Neutrophil (primary cell): Measurements from ENCODE around the gene NUP62CL.
"Not testable (repeated sequence)": the region's sequence is repeated elsewhere in the genome, so short reads cannot be mapped to it uniquely, and the experiment has no call there.

Source experiments
- H3K27ac ChIP-seq: fragments of 200-600 bp; sonication (generic); 2 replicates; pipeline ENCODE4 v1.5.1; 2016; ENCODE audit warnings: mild to moderate bottlenecking, moderate library complexity
- H3K27me3 ChIP-seq: fragments of 200-600 bp; sonication (generic); 2 replicates; pipeline ENCODE4 v1.6.0; 2016; ENCODE audit warnings: mild to moderate bottlenecking
- H3K36me3 ChIP-seq: fragments of 200-600 bp; sonication (generic); 2 replicates; pipeline ENCODE4 v1.5.1; 2017
- H3K4me1 ChIP-seq, 2 experiments: fragments of 200-600 bp in 1 of 2; sonication (generic) in 1 of 2; 1 replicate in 1 of 2; 2 replicates in 1 of 2; pipeline versions ENCODE4 v1.5.1 to v1.6.1; 2013 to 2016; ENCODE audit warnings: low read depth in 1 of 2, low read length in 1 of 2, mild to moderate bottlenecking in 1 of 2, moderate library complexity in 1 of 2; ENCODE audit not compliant: control insufficient read depth in 1 of 2, insufficient read depth in 1 of 2
- H3K4me3 ChIP-seq, 2 experiments: fragments of 200-600 bp in 1 of 2; sonication (generic) in 1 of 2; 1 replicate in 1 of 2; 2 replicates in 1 of 2; pipeline ENCODE4 v1.5.1; 2013 to 2016; ENCODE audit warnings: low read depth in 1 of 2, low read length in 1 of 2, mild to moderate bottlenecking in 1 of 2, moderate library complexity in 1 of 2
- H3K9me3 ChIP-seq: fragments of 200-600 bp; sonication (generic); 2 replicates; pipeline ENCODE4 v1.5.1; 2016
- TF ChIP-seq, protein P1 (sequence below): fragments of 200-600 bp; sonication (generic); IDR thresholded peaks from 2 replicates; pipeline ENCODE4 v1.5.1; 2016; ENCODE audit warnings: antibody characterized with exemption

Gene NUP62CL

DNA sequence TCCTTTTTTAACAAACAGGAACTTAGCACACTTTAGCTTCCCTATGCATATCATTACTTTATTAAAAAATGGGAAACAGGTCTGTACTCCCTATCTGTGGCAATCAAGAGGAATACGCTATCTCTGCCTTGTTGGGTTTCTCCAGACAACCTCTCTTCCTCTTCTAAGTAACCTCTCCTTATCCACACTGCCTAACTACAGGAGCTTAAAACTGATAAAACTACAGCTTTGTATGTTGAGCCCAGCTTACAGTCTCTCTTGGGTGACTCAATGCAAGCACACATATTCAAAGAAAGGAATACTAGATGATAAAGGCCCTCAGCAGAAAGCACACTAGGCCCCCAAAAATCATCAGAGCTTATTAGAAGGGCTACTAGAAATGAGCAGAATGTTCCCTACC is 8.9 kb downstream of the NUP62CL start:
- no peak overlapping the region for H3K27ac ChIP-seq
- H3K36me3 ChIP-seq: no peaks in the 10 kb centered on the region
- no peaks in the 10 kb centered on the region for H3K27me3 ChIP-seq
- TF ChIP-seq, protein P1, sequence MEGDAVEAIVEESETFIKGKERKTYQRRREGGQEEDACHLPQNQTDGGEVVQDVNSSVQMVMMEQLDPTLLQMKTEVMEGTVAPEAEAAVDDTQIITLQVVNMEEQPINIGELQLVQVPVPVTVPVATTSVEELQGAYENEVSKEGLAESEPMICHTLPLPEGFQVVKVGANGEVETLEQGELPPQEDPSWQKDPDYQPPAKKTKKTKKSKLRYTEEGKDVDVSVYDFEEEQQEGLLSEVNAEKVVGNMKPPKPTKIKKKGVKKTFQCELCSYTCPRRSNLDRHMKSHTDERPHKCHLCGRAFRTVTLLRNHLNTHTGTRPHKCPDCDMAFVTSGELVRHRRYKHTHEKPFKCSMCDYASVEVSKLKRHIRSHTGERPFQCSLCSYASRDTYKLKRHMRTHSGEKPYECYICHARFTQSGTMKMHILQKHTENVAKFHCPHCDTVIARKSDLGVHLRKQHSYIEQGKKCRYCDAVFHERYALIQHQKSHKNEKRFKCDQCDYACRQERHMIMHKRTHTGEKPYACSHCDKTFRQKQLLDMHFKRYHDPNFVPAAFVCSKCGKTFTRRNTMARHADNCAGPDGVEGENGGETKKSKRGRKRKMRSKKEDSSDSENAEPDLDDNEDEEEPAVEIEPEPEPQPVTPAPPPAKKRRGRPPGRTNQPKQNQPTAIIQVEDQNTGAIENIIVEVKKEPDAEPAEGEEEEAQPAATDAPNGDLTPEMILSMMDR: no peak
- H3K4me3 ChIP-seq: no peak overlapping the region
- no peaks in the 10 kb centered on the region for H3K9me3 ChIP-seq
- no peaks in the 10 kb centered on the region for H3K4me1 ChIP-seq

DNA sequence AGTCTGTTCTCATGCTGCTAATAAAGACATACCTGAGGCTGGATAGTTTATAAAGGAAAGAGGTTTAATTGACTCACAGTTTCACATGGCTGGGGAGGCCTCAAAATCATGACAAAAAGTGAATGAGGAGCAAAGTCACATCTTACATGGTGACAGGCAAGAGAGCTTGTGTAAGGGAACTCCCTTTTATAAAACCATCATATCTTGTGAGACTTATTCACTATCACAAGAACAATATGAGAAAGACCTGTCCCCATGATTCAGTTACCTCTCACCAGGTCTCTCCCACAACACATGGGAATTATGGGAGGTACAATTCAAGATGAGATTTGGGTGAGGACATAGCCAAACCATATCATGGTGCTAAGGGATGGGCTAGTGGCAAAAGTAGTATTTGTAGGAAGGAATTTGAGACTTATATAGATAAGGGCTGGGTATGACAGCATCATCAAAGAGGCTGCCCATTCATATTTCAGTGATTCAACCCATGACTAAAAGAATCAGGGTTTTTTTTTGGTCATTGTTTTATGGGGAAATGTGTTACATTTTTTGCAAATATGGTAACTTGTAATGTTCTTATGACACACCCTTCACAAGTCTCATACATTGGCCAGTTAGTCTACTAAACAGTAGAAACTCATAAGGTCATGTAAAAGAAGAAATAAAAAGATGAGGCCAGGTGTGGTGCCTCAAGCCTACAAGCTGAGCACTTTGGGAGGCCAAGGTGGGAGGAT is 34.7 kb downstream of the NUP62CL start:
- H3K9me3 ChIP-seq: no peaks in the 10 kb centered on the region
- TF ChIP-seq, protein P1: no peak

DNA sequence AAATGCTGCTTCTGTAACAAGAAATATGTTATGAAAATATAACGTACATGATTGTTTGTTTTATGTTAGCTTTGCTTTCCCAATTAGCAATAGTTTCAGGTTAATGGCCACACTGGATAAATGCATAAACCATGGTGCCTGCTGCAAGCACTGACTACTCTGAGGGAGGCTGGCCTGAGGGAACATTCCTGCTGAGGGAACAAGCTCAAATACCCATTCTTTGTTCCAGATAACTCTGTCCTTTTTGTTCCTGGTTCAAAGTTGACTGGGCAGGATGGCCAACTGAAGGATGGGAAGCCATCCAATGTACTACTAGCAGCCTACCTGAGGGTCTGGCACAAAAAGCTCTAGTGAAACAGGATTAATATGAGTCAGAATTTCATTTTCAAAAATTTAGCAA is 37.5 kb downstream of the NUP62CL start:
- no peaks in the 10 kb centered on the region for H3K9me3 ChIP-seq
- no peak overlapping the region for H3K27ac ChIP-seq
- no peak overlapping the region for H3K4me3 ChIP-seq
- TF ChIP-seq, protein P1: no peak
- no peaks in the 10 kb centered on the region for H3K27me3 ChIP-seq
- no peaks in the 10 kb centered on the region for H3K4me1 ChIP-seq
- no peaks in the 10 kb centered on the region for H3K36me3 ChIP-seq

More for the DNA sequence above, 34.7 kb downstream of the NUP62CL start:
- Histone ChIP-seq H3K36me3 (no peaks in the 10 kb centered on the region), H3K4me3 (no peak overlapping the region), H3K4me1 (no peaks in the 10 kb centered on the region), H3K27ac (no peak overlapping the region), H3K27me3 (no peaks in the 10 kb centered on the region)

DNA sequence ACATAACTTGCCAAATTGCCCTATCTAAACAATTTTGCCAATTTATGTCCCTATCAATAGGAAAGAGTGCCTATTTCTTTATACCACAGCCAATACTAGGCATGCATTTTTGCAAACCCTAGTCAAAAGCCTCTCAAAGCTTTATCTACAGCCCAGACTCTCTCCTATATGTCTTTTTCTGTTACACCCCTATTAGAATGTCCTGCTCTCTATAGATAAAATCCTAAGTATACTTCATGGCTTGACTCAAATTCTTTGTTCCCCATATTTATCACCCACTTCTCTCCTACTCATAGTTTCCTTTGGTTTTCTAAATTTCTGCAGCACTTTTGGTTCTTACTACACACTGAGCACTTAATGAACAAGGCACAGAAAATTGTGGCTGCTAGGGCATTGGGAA is 38.0 kb downstream of the NUP62CL start:
- Histone ChIP-seq H3K9me3 (no peaks in the 10 kb centered on the region), H3K27me3 (no peaks in the 10 kb centered on the region), H3K4me1 (no peaks in the 10 kb centered on the region), H3K4me3 (no peak overlapping the region), H3K36me3 (no peaks in the 10 kb centered on the region), H3K27ac (no peak overlapping the region)
- TF ChIP-seq, protein P1: no peak

DNA sequence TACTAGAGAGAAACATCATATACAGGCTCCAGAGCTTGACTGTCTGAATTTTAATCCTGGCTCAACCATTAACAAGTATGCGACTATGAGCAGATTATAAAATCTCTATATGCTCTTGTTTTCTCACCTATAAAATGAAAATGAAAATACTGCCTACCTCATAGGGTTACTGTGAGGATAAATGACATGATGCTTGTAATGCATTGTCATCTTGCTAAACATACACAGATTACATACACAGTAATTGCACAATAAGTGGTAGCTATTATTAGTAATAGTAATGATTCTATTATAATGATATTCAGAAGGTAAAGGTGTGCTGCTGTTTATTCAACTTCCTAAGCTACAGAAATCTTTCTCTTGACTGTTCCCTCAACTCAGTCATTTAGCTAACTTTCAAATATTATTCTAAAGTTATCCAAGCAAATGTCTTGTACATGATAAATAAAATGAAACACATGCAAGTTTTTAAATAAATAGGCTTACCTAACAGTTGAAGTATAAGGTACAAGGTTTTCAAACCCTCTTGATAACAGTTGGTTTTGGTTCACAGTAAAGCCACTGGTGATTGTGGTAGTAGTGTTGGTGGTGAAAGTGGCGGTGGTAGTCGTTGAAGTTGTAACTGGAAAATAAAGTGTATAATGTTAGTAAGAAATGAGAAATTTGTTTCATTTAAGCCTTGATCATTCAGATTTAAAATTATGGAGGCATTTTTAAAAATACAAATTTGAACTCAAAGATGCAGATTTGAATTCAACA is 38.9 kb downstream of the NUP62CL start:
- no peaks in the 10 kb centered on the region for H3K9me3 ChIP-seq
- no peak overlapping the region for H3K4me3 ChIP-seq
- H3K27me3 ChIP-seq: no peaks in the 10 kb centered on the region
- H3K4me1 ChIP-seq: no peaks in the 10 kb centered on the region
- no peak overlapping the region for H3K27ac ChIP-seq
- H3K36me3 ChIP-seq: no peaks in the 10 kb centered on the region
- TF ChIP-seq, protein P1: no peak

DNA sequence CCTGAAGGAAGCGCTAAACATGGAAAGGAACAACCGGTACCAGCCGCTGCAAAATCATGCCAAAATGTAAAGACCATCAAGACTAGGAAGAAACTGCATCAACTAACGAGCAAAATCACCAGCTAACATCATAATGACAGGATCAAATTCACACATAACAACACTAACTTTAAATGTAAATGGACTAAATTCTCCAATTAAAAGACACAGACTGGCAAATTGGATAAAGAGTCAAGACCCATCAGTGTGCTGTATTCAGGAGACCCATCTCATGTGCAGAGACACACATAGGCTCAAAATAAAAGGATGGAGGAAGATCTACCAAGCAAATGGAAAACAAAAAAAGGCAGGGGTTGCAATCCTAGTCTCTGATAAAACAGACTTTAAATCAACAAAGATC is 48.6 kb downstream of the NUP62CL start:
- H3K4me1 ChIP-seq, H3K9me3 ChIP-seq, H3K27me3 ChIP-seq, H3K36me3 ChIP-seq, H3K27ac ChIP-seq, H3K4me3 ChIP-seq: not testable (repeated sequence)

DNA sequence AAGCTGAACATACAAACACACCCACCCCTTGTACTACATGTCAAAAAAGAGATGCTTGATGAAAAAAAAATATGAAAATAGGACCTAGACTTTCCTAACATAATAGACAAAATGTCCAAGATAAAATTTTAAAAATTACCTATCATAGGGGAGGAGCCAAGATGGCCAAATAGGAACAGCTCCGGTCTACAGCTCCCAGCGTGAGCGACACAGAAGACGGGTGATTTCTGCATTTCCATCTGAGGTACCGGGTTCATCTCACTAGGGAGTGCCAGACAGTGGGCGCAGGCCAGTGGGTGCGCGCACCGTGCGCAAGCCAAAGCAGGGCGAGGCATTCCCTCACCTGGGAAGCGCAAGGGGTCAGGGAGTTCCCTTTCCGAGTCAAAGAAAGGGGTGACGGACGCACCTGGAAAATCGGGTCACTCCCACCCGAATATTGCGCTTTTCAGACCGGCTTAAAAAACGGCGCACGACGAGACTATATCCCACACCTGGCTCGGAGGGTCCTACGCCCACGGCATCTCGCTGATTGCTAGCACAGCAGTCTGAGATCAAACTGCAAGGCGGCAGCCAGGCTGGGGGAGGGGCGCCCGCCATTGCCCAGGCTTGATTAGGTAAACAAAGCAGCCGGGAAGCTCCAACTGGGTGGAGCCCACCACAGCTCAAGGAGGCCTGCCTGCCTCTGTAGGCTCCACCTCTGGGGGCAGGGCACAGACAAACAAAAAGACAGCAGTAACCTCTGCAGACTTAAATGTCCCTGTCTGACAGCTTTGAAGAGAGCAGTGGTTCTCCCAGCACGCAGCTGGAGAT is 50.4 kb downstream of the NUP62CL start:
- H3K36me3 ChIP-seq, H3K27ac ChIP-seq, H3K27me3 ChIP-seq, H3K9me3 ChIP-seq, H3K4me1 ChIP-seq, H3K4me3 ChIP-seq: not testable (repeated sequence)
